Fibroblast of gingiva (primary cell): ENCODE measurements around the gene CCDC124.
"Not testable (repeated sequence)": the region's sequence is repeated elsewhere in the genome, so short reads cannot be mapped to it uniquely, and the experiment has no call there.

Source experiments
- DNase-seq: peaks from one replicate; pipeline ENCODE4 v3.0.0-alpha.2; 2011; ENCODE audit warnings: low read depth

Gene CCDC124

DNA sequence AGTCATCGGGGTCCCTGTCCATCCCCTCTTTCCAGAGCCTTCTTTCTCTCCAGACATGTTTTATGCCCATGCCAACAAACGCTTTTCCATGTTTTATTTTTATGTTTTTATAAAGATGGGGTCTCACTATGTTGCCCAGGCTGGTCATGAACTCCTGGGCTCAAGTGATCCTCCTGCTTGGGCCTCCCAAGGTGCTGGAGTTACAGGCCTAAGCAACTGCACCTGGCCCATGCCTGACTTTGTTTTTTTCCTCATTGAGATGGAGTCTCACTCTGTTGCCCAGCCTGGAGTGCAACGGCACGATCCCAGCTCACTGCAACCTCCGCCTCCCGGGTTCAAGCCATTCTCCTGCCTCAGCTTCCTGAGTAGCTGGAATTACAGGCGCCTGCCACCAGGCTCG lies 53.8 kb downstream of the CCDC124 start:
- DNase-seq: not testable (repeated sequence)

DNA sequence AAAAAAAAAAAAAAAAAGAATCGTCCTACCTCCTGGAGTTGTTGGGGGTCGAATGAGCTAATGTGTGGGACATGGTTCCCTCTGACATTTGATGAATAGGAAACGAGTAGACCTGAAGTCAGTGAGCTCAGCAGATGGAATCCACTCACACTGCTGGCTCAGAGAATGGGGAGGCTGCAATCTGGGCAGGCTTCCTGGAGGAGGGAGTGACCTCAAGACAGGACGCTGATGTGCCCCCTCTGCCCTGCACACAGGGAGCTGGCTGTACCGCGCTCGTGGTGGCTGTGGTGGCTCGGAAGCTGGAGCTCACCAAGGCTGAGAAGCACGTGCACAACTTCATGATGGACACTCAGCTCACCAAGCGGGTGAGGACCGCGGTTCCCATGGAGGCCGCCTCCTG lies 55.3 kb downstream of the CCDC124 start:
- DNase-seq: no peak

- no peak for DNase-seq
Measured at GRCh38 chr19:17989425-17990094, 56.7 kb downstream of the CCDC124 start.

DNA sequence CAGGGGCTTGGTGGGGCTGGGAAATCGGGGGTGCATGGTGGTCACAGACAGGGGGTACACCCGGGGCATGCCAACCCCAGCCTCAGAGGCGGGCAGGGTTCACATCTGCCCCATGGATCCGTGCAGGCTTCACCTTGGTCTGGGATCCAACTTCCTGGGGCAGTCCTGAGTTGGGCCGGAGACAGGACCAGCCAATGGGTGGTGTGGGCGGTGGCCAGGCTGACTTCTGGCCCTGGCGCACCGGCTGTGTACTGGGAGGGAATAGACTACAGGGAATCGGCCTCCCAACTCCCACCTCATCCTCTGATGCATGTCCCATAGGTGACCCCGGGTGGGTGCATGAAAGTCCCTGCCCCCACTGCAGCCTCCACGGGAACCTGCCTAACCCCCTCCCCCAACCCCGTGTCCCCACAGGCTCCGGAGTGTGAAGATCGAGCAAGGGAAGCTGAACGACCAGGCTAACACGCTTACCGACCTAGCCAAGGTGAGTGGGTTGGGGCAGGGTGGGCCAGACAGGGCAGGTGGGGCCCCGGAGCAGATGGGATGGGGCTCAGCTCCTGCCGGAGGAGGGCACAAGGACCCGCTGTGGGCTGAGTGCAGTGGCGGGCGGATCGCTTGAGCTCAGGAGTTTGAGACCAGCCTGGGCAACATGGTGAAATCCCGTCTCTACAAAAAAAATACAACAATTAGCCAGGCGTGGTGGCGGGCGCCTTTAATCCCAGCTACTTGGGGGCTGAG lies 60.4 kb downstream of the CCDC124 start:
- no peak for DNase-seq
